A549 (cell line): Measurements from ENCODE around the gene IGF2BP3. TPM values are rescaled to one million over a fixed set of nuclear protein-coding genes. Genes with fewer than 3 reads are reported as not detected.

Source experiments
- ATAC-seq, 2 experiments: fragments of 200-7000 bp in 1 of 2; fragments of >200 bp in 1 of 2; cut with Nextera tagmentation in 1 of 2; cut with Tn5 transposase in 1 of 2; 3 replicates each; pipeline versions ENCODE4 v1.8.0 to v1.9.1; 2018 to 2020; ENCODE audit warnings: mild to moderate bottlenecking in 1 of 2, moderate library complexity in 1 of 2
- CTCF ChIA-PET: fragments of 300-600 bp; sonication (Branson Sonifier 250); formaldehyde crosslinking; extraction: SDS; loops from one replicate; lab custom pipeline; 2021; ENCODE audit warnings: antibody characterized with exemption, inconsistent platforms; lab: Yijun Ruan, JAX
- POLR2A ChIA-PET: fragments of 350-600 bp; formaldehyde crosslinking; extraction: SDS; loops from one replicate; lab custom pipeline; 2021; ENCODE audit warnings: antibody characterized with exemption, inconsistent platforms; lab: Yijun Ruan, JAX
- DNase-seq, 2 experiments: peaks; one replicate each; pipeline versions ENCODE4 v3.0.0 to v3.0.0-alpha.2; 2011 to 2016; ENCODE audit warnings: low read depth in 1 of 2, low spot score in 1 of 2
- FAIRE-seq: peaks from 2 replicates; lab custom pipeline; 2011; peaks lifted over from hg19 to GRCh38; lab: Jason Lieb, UNC
- H3K27ac ChIP-seq, 2 experiments: fragments of >200 bp; sonication (Bioruptor Twin); formaldehyde crosslinking; 3 replicates each; pipeline ENCODE4 v1.5.1; 2016 to 2017
- H3K4me1 ChIP-seq: fragments of >200 bp; sonication (Bioruptor Twin); formaldehyde crosslinking; 3 replicates; pipeline ENCODE4 v1.6.1; 2016
- H3K4me2 ChIP-seq: fragments of >200 bp; sonication (Bioruptor Twin); formaldehyde crosslinking; 3 replicates; pipeline ENCODE4 v1.6.1; 2016
- H3K4me3 ChIP-seq: fragments of >200 bp; sonication (Bioruptor Twin); formaldehyde crosslinking; 3 replicates; pipeline ENCODE4 v1.5.1; 2016
- H3K9me3 ChIP-seq: fragments of >200 bp; sonication (Bioruptor Twin); formaldehyde crosslinking; 3 replicates; pipeline ENCODE4 v1.6.1; 2016
- ATOH8 ChIP-seq: fragments of 250-450 bp; sonication (Bioruptor Pico); IDR thresholded peaks from 2 replicates; pipeline ENCODE4 v1.5.0; 2020; ENCODE audit warnings: low read depth, mild to moderate bottlenecking, moderate library complexity
- BCL3 ChIP-seq: fragments of >200 bp; sonication (Bioruptor Twin); formaldehyde crosslinking; IDR thresholded peaks from 3 replicates; pipeline ENCODE4 v1.6.1; 2016
- CBX2 ChIP-seq: fragments of 200-600 bp; sonication (generic); IDR thresholded peaks from 2 replicates; pipeline ENCODE4 v1.6.1; 2016; ENCODE audit warnings: low read depth, mild to moderate bottlenecking, borderline replicate concordance
- CBX8 ChIP-seq: fragments of 200-600 bp; sonication (generic); IDR thresholded peaks from 2 replicates; pipeline ENCODE4 v1.6.1; 2016
- CEBPB ChIP-seq, 2 experiments: fragments of >200 bp in 1 of 2; sonication (Bioruptor Twin) in 1 of 2; formaldehyde crosslinking in 1 of 2; IDR thresholded peaks; 2 replicates each; pipeline ENCODE4 v1.6.1; 2012 to 2016
- EHF ChIP-seq: fragments of 250-450 bp; sonication (Bioruptor Pico); IDR thresholded peaks from 2 replicates; pipeline ENCODE4 v1.5.0; 2020; ENCODE audit warnings: mild to moderate bottlenecking
- EHMT2 ChIP-seq: fragments of 200-600 bp; sonication (generic); IDR thresholded peaks from 2 replicates; pipeline ENCODE4 v1.6.1; 2016; ENCODE audit warnings: antibody characterized with exemption, low read depth, mild to moderate bottlenecking, moderate library complexity
- EP300 ChIP-seq, 2 experiments: fragments of >200 bp; sonication (Bioruptor Twin); formaldehyde crosslinking; IDR thresholded peaks; 2 replicates in 1 of 2; 3 replicates in 1 of 2; pipeline ENCODE4 v1.6.1; 2016 to 2017
- FOSB ChIP-seq: fragments of 250-450 bp; sonication (Bioruptor Pico); IDR thresholded peaks from 2 replicates; pipeline ENCODE4 v1.5.0; 2020; ENCODE audit warnings: mild to moderate bottlenecking, moderate library complexity
- FOSL2 ChIP-seq, 2 experiments: fragments of 450-650 bp in 1 of 2; fragments of >200 bp in 1 of 2; sonication (Bioruptor Twin) in 1 of 2; formaldehyde crosslinking; IDR thresholded peaks; 2 replicates each; pipeline versions ENCODE4 v1.5.0 to v1.6.1; 2016 to 2020; ENCODE audit warnings: mild to moderate bottlenecking in 1 of 2, moderate library complexity in 1 of 2
- JUNB ChIP-seq: fragments of >200 bp; sonication (Bioruptor Twin); formaldehyde crosslinking; IDR thresholded peaks from 2 replicates; pipeline ENCODE4 v1.6.1; 2016
- MAFK ChIP-seq: fragments of 450-650 bp; IDR thresholded peaks from 2 replicates; pipeline ENCODE4 v1.6.1; 2014; ENCODE audit not compliant: partially characterized antibody
- MAX ChIP-seq: IDR thresholded peaks from 2 replicates; pipeline ENCODE4 v1.6.1; 2012
- MYC ChIP-seq: IDR thresholded peaks from 2 replicates; pipeline ENCODE4 v1.6.1; 2012; ENCODE audit warnings: mild to moderate bottlenecking, inconsistent platforms, low read length, improper control_type of control experiment, borderline replicate concordance
- NFE2L2 ChIP-seq: fragments of 150-350 bp; conservative IDR thresholded peaks from 2 replicates; pipeline ENCODE4 v1.6.1; 2014; ENCODE audit warnings: low read length
- PHF8 ChIP-seq: fragments of 200-600 bp; sonication (generic); IDR thresholded peaks from 2 replicates; pipeline ENCODE4 v1.6.1; 2016; ENCODE audit warnings: low read depth, mild to moderate bottlenecking, antibody characterized with exemption, moderate library complexity, borderline replicate concordance
- RAD21 ChIP-seq, 2 experiments: fragments of >200 bp in 1 of 2; sonication (Bioruptor Twin) in 1 of 2; formaldehyde crosslinking in 1 of 2; IDR thresholded peaks in 1 of 2; conservative IDR thresholded peaks in 1 of 2; 2 replicates in 1 of 2; 3 replicates in 1 of 2; pipeline ENCODE4 v1.6.1; 2012 to 2018; ENCODE audit warnings: inconsistent platforms in 1 of 2
- RARB ChIP-seq: fragments of 250-450 bp; sonication (Bioruptor Pico); IDR thresholded peaks from 2 replicates; pipeline ENCODE4 v1.8.0; 2021; ENCODE audit warnings: mild to moderate bottlenecking, moderate library complexity
- REST ChIP-seq: fragments of 200-600 bp; sonication (generic); IDR thresholded peaks from 2 replicates; pipeline ENCODE4 v1.6.1; 2016; ENCODE audit warnings: antibody characterized with exemption, mild to moderate bottlenecking, moderate library complexity
- RNF2 ChIP-seq: fragments of 200-600 bp; sonication (generic); IDR thresholded peaks from 2 replicates; pipeline ENCODE4 v1.6.1; 2016; ENCODE audit warnings: low read depth, mild to moderate bottlenecking, antibody characterized with exemption, moderate library complexity, borderline replicate concordance
- TFCP2L1 ChIP-seq: fragments of 250-450 bp; sonication (Bioruptor Pico); IDR thresholded peaks from 2 replicates; pipeline ENCODE4 v1.5.0; 2021; ENCODE audit warnings: mild to moderate bottlenecking
- TP53 ChIP-seq: fragments of 250-450 bp; sonication (Bioruptor Pico); IDR thresholded peaks from 2 replicates; pipeline ENCODE4 v1.5.0; 2021; ENCODE audit warnings: mild to moderate bottlenecking, moderate library complexity
- USF2 ChIP-seq: fragments of 450-650 bp; IDR thresholded peaks from 2 replicates; pipeline ENCODE4 v1.6.1; 2014; ENCODE audit warnings: antibody characterized with exemption
- ZFP36 ChIP-seq: fragments of 450-650 bp; IDR thresholded peaks from 2 replicates; pipeline ENCODE4 v1.6.1; 2014; ENCODE audit warnings: borderline replicate concordance; ENCODE audit not compliant: partially characterized antibody
- ZNF302 ChIP-seq: fragments of 250-450 bp; sonication (Bioruptor Pico); IDR thresholded peaks from 2 replicates; pipeline ENCODE4 v1.9.0; 2021; ENCODE audit warnings: inconsistent platforms, mild to moderate bottlenecking, moderate library complexity
- ZSCAN20 ChIP-seq: fragments of 250-450 bp; sonication (Bioruptor Pico); IDR thresholded peaks from 2 replicates; pipeline ENCODE4 v1.8.0; 2022; ENCODE audit warnings: mild to moderate bottlenecking, moderate library complexity
- WGBS: methylation state at CpG from one replicate; pipeline ENCODE4 v1.1.6; 2017; ENCODE audit errors: missing lambda C conversion rate; 5-methylcytosine and 5-hydroxymethylcytosine counted together
- polyA plus RNA-seq, 4 experiments: library from polyadenylated mRNA; depleted of rRNA in 3 of 4; stranded (reverse); fragments of >200 nt; fragmentation: RNase III in 1 of 4; extraction: RNeasy Plus Mini Kit Qiagen cat#74134 plus additional on column Dnase treatment in 1 of 4; gene quantifications; 2 replicates in 3 of 4; 3 replicates in 1 of 4; pipeline ENCODE4 v1.2.3, GENCODE V29; 2011 to 2017

IGF2BP3 gene
- polyA plus RNA-seq, 2 of the 4 experiments (the other 2 are of a cell fraction): 26.7 to 62.0 TPM

GRCh38 chr7:23372611-23373010 lies 97.7 kb downstream of the IGF2BP3 start:
- DNase-seq: no peak
- POLR2A ChIA-PET: no interaction called here
- FAIRE-seq: no peak
- H3K4me1 ChIP-seq: peaks cover 11% of the 10 kb centered on the region
- no peak for TF ChIP-seq ZSCAN20 (CRISPR knock-in tag)
- no peak for TF ChIP-seq MAFK
- no peak for TF ChIP-seq RARB (CRISPR knock-in tag)
- TF ChIP-seq JUNB: no peak
- no peak for TF ChIP-seq ZFP36
- TF ChIP-seq, all 56 proteins: peak for 0
- Histone ChIP-seq H3K9me3 (no peaks in the 10 kb centered on the region), H3K4me2 (no peak overlapping the region), H3K27ac (no peak overlapping the region), H3K4me3 (no peak overlapping the region)
- CTCF ChIA-PET: no interaction called here
- no peak for ATAC-seq
- WGBS: 94% methylated on average over 4 of the region's 4 CpGs

- no peaks in the 10 kb centered on the region for H3K9me3 ChIP-seq
- no peak overlapping the region for H3K4me3 ChIP-seq
- POLR2A ChIA-PET: no interaction called here
- FAIRE-seq (no peak), DNase-seq (no peak), ATAC-seq (no peak; a peak in 1 of 6 replicates)
- H3K27ac ChIP-seq: no peak overlapping the region
- peaks cover 2% of the 10 kb centered on the region; the same call in 1 of the 3 replicates for H3K4me1 ChIP-seq
- no peak overlapping the region for H3K4me2 ChIP-seq
- WGBS: 90% methylated on average over 6 of the region's 6 CpGs
- CTCF ChIA-PET: interaction anchor here (0.6 to 1.5 kb wide), 4 partner anchors 14 to 99 kb away, joined by 3 to 5 read pairs (median 3); no protein-coding TSS in a partner anchor
- TF ChIP-seq TFCP2L1 (CRISPR knock-in tag): no peak
- no peak for TF ChIP-seq CBX2
- TF ChIP-seq CEBPB (IDR thresholded peaks at IDR 0.05): no peak
- TF ChIP-seq ZNF302: no peak
- no peak for TF ChIP-seq MAX
- no peak for TF ChIP-seq NFE2L2
- no peak for TF ChIP-seq FOSL2 (IDR thresholded peaks at IDR 0.05)
- no peak for TF ChIP-seq FOSL2 (CRISPR knock-in tag; IDR thresholded peaks at IDR 0.05)
- TF ChIP-seq REST: no peak
- no peak for TF ChIP-seq TP53
- no peak for TF ChIP-seq ATOH8
- no peak for TF ChIP-seq FOSB (CRISPR knock-in tag)
Measured at GRCh38 chr7:23371654-23372053, 98.6 kb downstream of the IGF2BP3 start.

- ChIA-PET POLR2A (no interaction called here), CTCF (interaction anchor here (0.9 to 1.5 kb wide), 4 partner anchors 9 to 97 kb away, joined by 3 to 6 read pairs (median 5); no protein-coding TSS in a partner anchor)
- H3K9me3 ChIP-seq: no peaks in the 10 kb centered on the region
- FAIRE-seq (no peak), DNase-seq (no peak), ATAC-seq (peak in 1 of 2 experiments; percentile 39; a peak in 4 of 6 replicates)
- no peak overlapping the region for H3K27ac ChIP-seq
- H3K4me2 ChIP-seq: no peak overlapping the region
- WGBS: 91% methylated on average over 5 of the region's 5 CpGs
- TF ChIP-seq EHMT2: no peak
- no peak for TF ChIP-seq ZNF302
- no peak for TF ChIP-seq EP300 (IDR thresholded peaks at IDR 0.05)
- TF ChIP-seq USF2: no peak
- TF ChIP-seq MYC: no peak
- TF ChIP-seq ZFP36: no peak
- TF ChIP-seq PHF8: no peak
- TF ChIP-seq RNF2: no peak
- no peak for TF ChIP-seq RAD21 (conservative IDR thresholded peaks at IDR 0.05 in 1 of 2, IDR thresholded peaks at IDR 0.05 in 1 of 2)
- TF ChIP-seq CBX2: no peak
- no peak for TF ChIP-seq FOSB (CRISPR knock-in tag)
- TF ChIP-seq EHF (CRISPR knock-in tag): no peak
- no peak for TF ChIP-seq CBX8
- no peak for TF ChIP-seq BCL3
- H3K4me1 ChIP-seq: no peaks in the 10 kb centered on the region
- H3K4me3 ChIP-seq: no peak overlapping the region
Measured at GRCh38 chr7:23369695-23370404, 100.4 kb downstream of the IGF2BP3 start.
